ENCODE results near the gene TPM4.

The TPM4 gene

GRCh38 chr19:16040642-16041041 lies 35.7 kb upstream of the TPM4 start:
- TF ChIP-seq CTCF (IDR thresholded peaks at IDR 0.05; ENCODE audit: low read depth, low read length, missing control alignments), result no peak
- in situ Hi-C loops (cut with HindIII; ENCODE audit: low sequenced_read_pairs), result no loop called here
- no peak for DNase-seq (ENCODE audit: low read depth)
- no peak overlapping the region for H3K4me3 ChIP-seq (ENCODE audit: low read depth, low read length)

GRCh38 chr19:16041299-16041990 lies 34.9 kb upstream of the TPM4 start:
- peak; percentile 97 for TF ChIP-seq CTCF (IDR thresholded peaks at IDR 0.05; ENCODE audit: low read depth, low read length, missing control alignments)
- H3K4me3 ChIP-seq (ENCODE audit: low read depth, low read length), result peak overlapping the region; percentile 29
- peak; percentile 23 for DNase-seq (ENCODE audit: low read depth)
- in situ Hi-C loops (cut with HindIII; ENCODE audit: low sequenced_read_pairs), result no loop called here

GRCh38 chr19:16041991-16042386 lies 34.3 kb upstream of the TPM4 start:
- DNase-seq (ENCODE audit: low read depth), result no peak
- no peak overlapping the region for H3K4me3 ChIP-seq (ENCODE audit: low read depth, low read length)
- in situ Hi-C loops (cut with HindIII; ENCODE audit: low sequenced_read_pairs), result no loop called here
- TF ChIP-seq CTCF (IDR thresholded peaks at IDR 0.05; ENCODE audit: low read depth, low read length, missing control alignments), result no peak

GRCh38 chr19:16042533-16043085 lies 33.7 kb upstream of the TPM4 start:
- no peak for DNase-seq (ENCODE audit: low read depth)

GRCh38 chr19:16043156-16043757 lies 33.0 kb upstream of the TPM4 start:
- no peak for DNase-seq (ENCODE audit: low read depth)
- in situ Hi-C loops (cut with HindIII; ENCODE audit: low sequenced_read_pairs), result no loop called here
- TF ChIP-seq CTCF (IDR thresholded peaks at IDR 0.05; ENCODE audit: low read depth, low read length, missing control alignments), result no peak
- H3K4me3 ChIP-seq (ENCODE audit: low read depth, low read length), result no peak overlapping the region

More at GRCh38 chr19:16042533-16043085, 33.7 kb upstream of the TPM4 start:
- no peak overlapping the region for H3K4me3 ChIP-seq (ENCODE audit: low read depth, low read length)
- in situ Hi-C loops (cut with HindIII; ENCODE audit: low sequenced_read_pairs), result no loop called here
- no peak for TF ChIP-seq CTCF (IDR thresholded peaks at IDR 0.05; ENCODE audit: low read depth, low read length, missing control alignments)

GRCh38 chr19:16044746-16045145 lies 31.5 kb upstream of the TPM4 start:
- no peak for TF ChIP-seq CTCF (IDR thresholded peaks at IDR 0.05; ENCODE audit: low read depth, low read length, missing control alignments)
- in situ Hi-C loops (cut with HindIII; ENCODE audit: low sequenced_read_pairs), result no loop called here
- DNase-seq (ENCODE audit: low read depth), result no peak
- H3K4me3 ChIP-seq (ENCODE audit: low read depth, low read length), result no peak overlapping the region
